IMR-90 (cell line): ENCODE measurements around the gene SLC35G1. TPM values are rescaled to one million over a fixed set of nuclear protein-coding genes. Genes with fewer than 3 reads are reported as not detected.

Experiments
- ATAC-seq: fragments of 200-7000 bp; cut with Tn5 transposase; 2 replicates; pipeline ENCODE4 v1.9.1; 2020; ENCODE audit warnings: low read depth, mild to moderate bottlenecking, moderate library complexity
- BruUV-seq: library from RNA; stranded (reverse); fragments of 400-500 nt; replicated peaks from 2 replicates; lab custom pipeline; 2021; lab: Mats Ljungman, UMichigan
- CTCF ChIA-PET: fragments of 300-600 bp; formaldehyde crosslinking; extraction: SDS; loops from one replicate; lab custom pipeline; 2021; ENCODE audit warnings: antibody characterized with exemption; lab: Yijun Ruan, JAX
- POLR2A ChIA-PET: fragments of 300-600 bp; sonication (Branson Sonifier 250); formaldehyde crosslinking; loops from one replicate; lab custom pipeline; 2022; ENCODE audit warnings: antibody characterized with exemption; ENCODE audit not compliant: unreplicated experiment; lab: Charles Lee
- DNase-seq: peaks from one replicate; pipeline ENCODE4 v3.0.0; 2013
- H2AFZ ChIP-seq: replicated peaks from 2 replicates; pipeline ENCODE3; 2013; ENCODE audit warnings: low read length, mild to moderate bottlenecking; ENCODE audit not compliant: poor library complexity
- H2AK5ac ChIP-seq: 2 replicates; pipeline ENCODE4 v1.6.1; 2013; ENCODE audit warnings: low read depth, low read length, inconsistent platforms
- H2AK9ac ChIP-seq: replicated peaks from 2 replicates; pipeline ENCODE3; 2013; ENCODE audit warnings: mild to moderate bottlenecking, low read depth, low read length, moderate library complexity; ENCODE audit not compliant: poor library complexity
- H2BK120ac ChIP-seq: 2 replicates; pipeline ENCODE4 v1.6.1; 2013; ENCODE audit warnings: low read depth, low read length, inconsistent platforms
- H2BK15ac ChIP-seq: 3 replicates; pipeline ENCODE4 v1.6.1; 2013; ENCODE audit warnings: low read depth, low read length, inconsistent platforms
- H2BK20ac ChIP-seq: 2 replicates; pipeline ENCODE4 v1.6.1; 2013; ENCODE audit warnings: low read depth, mild to moderate bottlenecking, inconsistent platforms, low read length, moderate library complexity
- H2BK5ac ChIP-seq: 2 replicates; pipeline ENCODE4 v1.6.1; 2013; ENCODE audit warnings: mild to moderate bottlenecking, low read depth, low read length, inconsistent platforms; ENCODE audit not compliant: poor library complexity, severe bottlenecking
- H3K14ac ChIP-seq: replicated peaks from 2 replicates; pipeline ENCODE4 v1.6.1; 2013; ENCODE audit warnings: low read depth, low read length, inconsistent platforms
- H3K18ac ChIP-seq: 2 replicates; pipeline ENCODE4 v1.6.1; 2013; ENCODE audit warnings: low read depth, low read length, control low read depth
- H3K23ac ChIP-seq: 2 replicates; pipeline ENCODE4 v1.6.1; 2013; ENCODE audit warnings: low read depth, low read length, inconsistent platforms
- H3K27ac ChIP-seq: 2 replicates; pipeline ENCODE4 v1.5.1; 2013; ENCODE audit warnings: mild to moderate bottlenecking, control low read depth, low read length; ENCODE audit not compliant: insufficient read depth
- H3K27me3 ChIP-seq: 2 replicates; pipeline ENCODE4 v1.6.1; 2013; ENCODE audit warnings: low read length; ENCODE audit not compliant: control insufficient read depth, insufficient read depth
- H3K36me3 ChIP-seq: 2 replicates; pipeline ENCODE4 v1.6.1; 2013; ENCODE audit warnings: low read length, mixed read lengths; ENCODE audit not compliant: control insufficient read depth, insufficient read depth
- H3K4ac ChIP-seq: 2 replicates; pipeline ENCODE4 v1.6.1; 2013; ENCODE audit warnings: low read depth, low read length, inconsistent platforms
- H3K4me1 ChIP-seq: 2 replicates; pipeline ENCODE4 v1.6.1; 2013; ENCODE audit warnings: low read length, mixed read lengths; ENCODE audit not compliant: control insufficient read depth, insufficient read depth
- H3K4me2 ChIP-seq: 2 replicates; pipeline ENCODE4 v1.6.1; 2013; ENCODE audit warnings: low read depth, mild to moderate bottlenecking, control low read depth, low read length, moderate library complexity
- H3K4me3 ChIP-seq: 2 replicates; pipeline ENCODE4 v1.5.1; 2013; ENCODE audit warnings: low read depth, mild to moderate bottlenecking, control low read depth, low read length, moderate library complexity; ENCODE audit not compliant: insufficient read depth
- H3K56ac ChIP-seq: 2 replicates; pipeline ENCODE4 v1.6.1; 2013; ENCODE audit warnings: low read length, inconsistent platforms; ENCODE audit not compliant: insufficient read depth; ENCODE audit errors: extremely low read depth
- H3K79me1 ChIP-seq, 2 experiments: 2 replicates each; pipeline ENCODE4 v1.6.1; 2013; ENCODE audit warnings: low read length in 2 of 2, inconsistent platforms in 1 of 2, low read depth in 1 of 2
- H3K9ac ChIP-seq: 2 replicates; pipeline ENCODE4 v1.6.1; 2013; ENCODE audit warnings: low read depth, low read length, control low read depth
- H3K9me1 ChIP-seq: 2 replicates; pipeline ENCODE4 v1.6.1; 2013; ENCODE audit warnings: low read length, inconsistent platforms; ENCODE audit not compliant: insufficient read depth
- H3K9me3 ChIP-seq: 2 replicates; pipeline ENCODE4 v1.6.1; 2013; ENCODE audit warnings: low read length; ENCODE audit not compliant: control insufficient read depth, insufficient read depth
- H4K20me1 ChIP-seq: 2 replicates; pipeline ENCODE4 v1.6.1; 2013; ENCODE audit warnings: low read length, inconsistent platforms; ENCODE audit not compliant: insufficient read depth
- H4K5ac ChIP-seq: 2 replicates; pipeline ENCODE4 v1.6.1; 2013; ENCODE audit warnings: mild to moderate bottlenecking, low read depth, low read length, control low read depth
- H4K8ac ChIP-seq, 2 experiments: 2 replicates each; pipeline ENCODE4 v1.6.1; 2013; ENCODE audit warnings: low read depth in 2 of 2, low read length in 2 of 2, control low read depth in 1 of 2, inconsistent platforms in 1 of 2
- H4K91ac ChIP-seq: 2 replicates; pipeline ENCODE4 v1.6.1; 2013; ENCODE audit warnings: low read depth, low read length, inconsistent platforms; ENCODE audit not compliant: insufficient read depth
- CEBPB ChIP-seq: IDR thresholded peaks from 2 replicates; pipeline ENCODE4 v1.6.1; 2012; ENCODE audit warnings: low read depth, low read length, improper control_type of control experiment
- CHD1 ChIP-seq: IDR thresholded peaks from 2 replicates; pipeline ENCODE4 v1.6.1; 2012; ENCODE audit warnings: low read depth, low read length, improper control_type of control experiment
- ELK1 ChIP-seq: fragments of 150-350 bp; IDR thresholded peaks from 2 replicates; pipeline ENCODE4 v1.6.1; 2016; ENCODE audit warnings: low read depth, mild to moderate bottlenecking, low read length, moderate library complexity, borderline replicate concordance
- FOS ChIP-seq: fragments of 150-350 bp; IDR thresholded peaks from 2 replicates; pipeline ENCODE4 v1.6.1; 2016; ENCODE audit warnings: low read depth, low read length
- MAFK ChIP-seq: IDR thresholded peaks from 2 replicates; pipeline ENCODE4 v1.6.1; 2012; ENCODE audit warnings: low read depth, low read length, improper control_type of control experiment
- NFE2L2 ChIP-seq: fragments of 150-350 bp; IDR thresholded peaks from 2 replicates; pipeline ENCODE4 v1.6.1; 2016; ENCODE audit warnings: low read depth, mild to moderate bottlenecking, low read length
- POLR2A ChIP-seq: IDR thresholded peaks from 2 replicates; pipeline ENCODE4 v1.6.1; 2012; ENCODE audit warnings: mild to moderate bottlenecking, low read depth, low read length
- RCOR1 ChIP-seq: IDR thresholded peaks from 2 replicates; pipeline ENCODE4 v1.6.1; 2012; ENCODE audit warnings: mild to moderate bottlenecking, low read length, improper control_type of control experiment; ENCODE audit not compliant: insufficient replicate concordance
- dilution Hi-C: fragments of 300-500 bp; cut with HindIII; formaldehyde crosslinking; loops from one replicate; pipeline ENCODE4 v1.14.3; 2018; ENCODE audit warnings: low sequenced_read_pairs; ENCODE audit not compliant: unreplicated experiment
- in situ Hi-C: fragments of 300-500 bp; cut with MboI; formaldehyde crosslinking; loops from 3 replicates; pipeline ENCODE4 v1.14.3; 2019; ENCODE audit warnings: low sequenced_read_pairs, inconsistent platforms, mixed read lengths
- intact Hi-C: fragments of 100-400 bp; cut with micrococcal nuclease; formaldehyde crosslinking; loops from 2 replicates; pipeline ENCODE4 v1.10.0; 2022
- polyA plus RNA-seq, 3 experiments: library from polyadenylated mRNA; depleted of rRNA; stranded (reverse); fragments of >200 nt; gene quantifications; 2 replicates each; pipeline ENCODE4 v1.2.3, GENCODE V29; 2012; ENCODE audit warnings: low replicate concordance in 1 of 3
- total RNA-seq: library from RNA; depleted of rRNA; stranded (reverse); fragments of >200 nt; gene quantifications from 2 replicates; pipeline ENCODE4 v1.2.3, GENCODE V29; 2012
- TF ChIP-seq, protein P1 (sequence below): fragments of 150-350 bp; IDR thresholded peaks from 2 replicates; pipeline ENCODE4 v1.6.1; 2017; ENCODE audit warnings: mild to moderate bottlenecking, antibody characterized with exemption, low read length, low read depth

The SLC35G1 gene
- total and polyA plus RNA-seq, 2 of the 4 experiments (the other 2 are of a cell fraction) = 2.7 to 3.7 TPM

DNA sequence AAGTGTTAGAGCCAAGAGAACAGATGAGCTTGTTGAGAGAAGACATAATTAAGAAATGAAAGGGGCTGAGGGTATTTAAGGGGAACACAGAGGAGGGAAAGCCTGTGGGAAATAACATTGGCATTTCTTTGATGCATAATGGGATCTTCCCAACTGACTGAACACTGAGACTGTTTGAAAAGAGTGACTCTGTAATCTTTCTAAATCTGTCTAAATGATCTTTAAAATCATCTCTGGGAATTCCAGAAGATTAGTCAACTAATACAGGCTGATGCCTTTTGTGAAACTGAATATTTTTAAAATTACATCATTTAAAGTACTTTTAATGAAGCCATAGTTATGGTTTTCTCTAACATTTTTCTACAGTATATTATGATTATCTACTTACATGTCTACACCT is 17.4 kb upstream of the SLC35G1 start:
- dilution Hi-C loops = no loop called here
- Histone ChIP-seq H3K27ac (no peak overlapping the region), H4K5ac (no peak overlapping the region), H2AK5ac (no peak overlapping the region), H3K79me1 (no peaks in the 10 kb centered on the region), H3K14ac (no peak overlapping the region), H3K56ac (no peak overlapping the region), H2BK15ac (no peak overlapping the region), H2BK5ac (no peak overlapping the region), H3K36me3 (no peaks in the 10 kb centered on the region), H3K27me3 (peaks cover 5% of the 10 kb centered on the region), H3K23ac (no peak overlapping the region), H3K4ac (no peak overlapping the region), H4K8ac (no peak overlapping the region), H3K4me1 (peaks cover 3% of the 10 kb centered on the region; the same call in 1 of the 2 replicates), H3K18ac (no peak overlapping the region), H2AK9ac (no peak overlapping the region), H2BK120ac (no peak overlapping the region), H3K9me3 (no peaks in the 10 kb centered on the region), H4K91ac (no peak overlapping the region), H2AFZ (no peak overlapping the region), H3K9ac (no peak overlapping the region), H4K20me1 (no peaks in the 10 kb centered on the region), H2BK20ac (no peak overlapping the region), H3K4me3 (no peak overlapping the region), H3K9me1 (0 out of 2 replicates have a peak, but pooled peaks cover 3% of the 10 kb centered on the region), H3K4me2 (no peak overlapping the region)
- ChIA-PET POLR2A (no interaction called here), CTCF (no interaction called here)
- in situ Hi-C loops = no loop called here
- ATAC-seq (peak; percentile 48), DNase-seq (peak; percentile 27)
- intact Hi-C loops = no loop called here
- BruUV-seq = no TSS peak
- TF ChIP-seq NFE2L2 (no peak), CHD1 (no peak), ELK1 (no peak), RCOR1 (no peak), CEBPB (no peak), FOS (no peak), POLR2A (no peak), MAFK (no peak)
- TF ChIP-seq, protein P1, sequence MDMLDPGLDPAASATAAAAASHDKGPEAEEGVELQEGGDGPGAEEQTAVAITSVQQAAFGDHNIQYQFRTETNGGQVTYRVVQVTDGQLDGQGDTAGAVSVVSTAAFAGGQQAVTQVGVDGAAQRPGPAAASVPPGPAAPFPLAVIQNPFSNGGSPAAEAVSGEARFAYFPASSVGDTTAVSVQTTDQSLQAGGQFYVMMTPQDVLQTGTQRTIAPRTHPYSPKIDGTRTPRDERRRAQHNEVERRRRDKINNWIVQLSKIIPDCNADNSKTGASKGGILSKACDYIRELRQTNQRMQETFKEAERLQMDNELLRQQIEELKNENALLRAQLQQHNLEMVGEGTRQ = no peak
